CD4-positive, alpha-beta T cell (primary cell): ENCODE measurements around the gene SPEM1. TPM values are rescaled to one million over a fixed set of nuclear protein-coding genes. Genes with fewer than 3 reads are reported as not detected.

Source experiments
- ATAC-seq: fragments of 200-7000 bp; cut with Tn5 transposase; one replicate; pipeline ENCODE4 v1.10.0; 2022; ENCODE audit warnings: mild to moderate bottlenecking; ENCODE audit not compliant: poor library complexity
- CTCF ChIA-PET: fragments of 350-600 bp; sonication (Branson Sonifier 250); formaldehyde crosslinking; loops from one replicate; lab custom pipeline; 2021; ENCODE audit warnings: antibody characterized with exemption, inconsistent platforms; lab: Charles Lee
- POLR2A ChIA-PET: fragments of 350-600 bp; sonication (Branson Sonifier 250); formaldehyde crosslinking; loops from one replicate; lab custom pipeline; 2021; ENCODE audit warnings: antibody characterized with exemption, inconsistent platforms; lab: Charles Lee
- DNase-seq, 14 experiments: peaks; one replicate each; pipeline ENCODE4 v3.0.0-alpha.2; 2013 to 2020; ENCODE audit warnings: mixed read lengths in 2 of 14
- H3K27ac ChIP-seq, 2 donors: one replicate each; pipeline versions ENCODE4 v1.5.1 to v1.7.0; 2013; ENCODE audit warnings: low read length in 2 of 2, low read depth in 1 of 2, mild to moderate bottlenecking in 1 of 2
- H3K27me3 ChIP-seq, 2 experiments: 1 replicate in 1 of 2; 2 replicates in 1 of 2; pipeline versions ENCODE4 v1.6.1 to v1.7.0; 2013; ENCODE audit warnings: low read length in 2 of 2, control low read depth in 1 of 2, mild to moderate bottlenecking in 1 of 2, moderate library complexity in 1 of 2; ENCODE audit not compliant: insufficient read depth in 2 of 2, control insufficient read depth in 1 of 2
- H3K36me3 ChIP-seq: one replicate; pipeline ENCODE4 v1.6.1; 2013; ENCODE audit warnings: low read length, control low read depth; ENCODE audit not compliant: insufficient read depth
- H3K4me1 ChIP-seq: one replicate; pipeline ENCODE4 v1.6.1; 2013; ENCODE audit warnings: low read length, control low read depth; ENCODE audit not compliant: insufficient read depth
- H3K4me3 ChIP-seq: one replicate; pipeline ENCODE4 v1.5.1; 2013; ENCODE audit warnings: mild to moderate bottlenecking, low read length, moderate library complexity
- H3K9me3 ChIP-seq, 2 experiments: 1 replicate in 1 of 2; 2 replicates in 1 of 2; pipeline versions ENCODE4 v1.6.1 to v1.7.0; 2013; ENCODE audit warnings: low read length in 2 of 2, mild to moderate bottlenecking in 2 of 2, control low read depth in 1 of 2, moderate library complexity in 1 of 2; ENCODE audit not compliant: control insufficient read depth in 1 of 2, insufficient read depth in 1 of 2
- H3K27ac Mint-ChIP-seq: one replicate; pipeline ENCODE4 v1.8.0; 2020; ENCODE audit warnings: mixed read lengths
- H3K27me3 Mint-ChIP-seq: one replicate; pipeline ENCODE4 v1.8.0; 2021; ENCODE audit warnings: mixed read lengths
- H3K36me3 Mint-ChIP-seq: one replicate; pipeline ENCODE4 v1.8.0; 2021; ENCODE audit warnings: low read depth, mixed read lengths
- H3K4me1 Mint-ChIP-seq: one replicate; pipeline ENCODE4 v1.8.0; 2021; ENCODE audit warnings: low read depth, mixed read lengths
- H3K4me3 Mint-ChIP-seq: one replicate; pipeline ENCODE4 v1.8.0; 2020; ENCODE audit warnings: mild to moderate bottlenecking, mixed read lengths
- H3K9me3 Mint-ChIP-seq: one replicate; pipeline ENCODE4 v1.8.0; 2020; ENCODE audit warnings: mixed read lengths
- intact Hi-C, 2 experiments: fragments of 100-400 bp; cut with DNase I in 1 of 2; cut with micrococcal nuclease in 1 of 2; formaldehyde crosslinking; loops; one replicate each; pipeline versions ENCODE4 v1.15.1 to v1.9.0; 2023 to 2025; cut with DNase I, micrococcal nuclease
- total RNA-seq, 174 experiments: library from RNA in 2 of 174; stranded (reverse) in 2 of 174; gene quantifications; one replicate each; pipeline ENCODE4 v1.2.3 and lab custom pipeline; 2021 to 2026
- TF ChIP-seq, protein P1 (sequence below): fragments of 200-600 bp; IDR thresholded peaks from one replicate; pipeline ENCODE4 v1.8.0; 2022; ENCODE audit warnings: antibody characterized with exemption, mild to moderate bottlenecking

Gene SPEM1
- total RNA-seq, 2 experiments from 2014 or later = not detected

DNA sequence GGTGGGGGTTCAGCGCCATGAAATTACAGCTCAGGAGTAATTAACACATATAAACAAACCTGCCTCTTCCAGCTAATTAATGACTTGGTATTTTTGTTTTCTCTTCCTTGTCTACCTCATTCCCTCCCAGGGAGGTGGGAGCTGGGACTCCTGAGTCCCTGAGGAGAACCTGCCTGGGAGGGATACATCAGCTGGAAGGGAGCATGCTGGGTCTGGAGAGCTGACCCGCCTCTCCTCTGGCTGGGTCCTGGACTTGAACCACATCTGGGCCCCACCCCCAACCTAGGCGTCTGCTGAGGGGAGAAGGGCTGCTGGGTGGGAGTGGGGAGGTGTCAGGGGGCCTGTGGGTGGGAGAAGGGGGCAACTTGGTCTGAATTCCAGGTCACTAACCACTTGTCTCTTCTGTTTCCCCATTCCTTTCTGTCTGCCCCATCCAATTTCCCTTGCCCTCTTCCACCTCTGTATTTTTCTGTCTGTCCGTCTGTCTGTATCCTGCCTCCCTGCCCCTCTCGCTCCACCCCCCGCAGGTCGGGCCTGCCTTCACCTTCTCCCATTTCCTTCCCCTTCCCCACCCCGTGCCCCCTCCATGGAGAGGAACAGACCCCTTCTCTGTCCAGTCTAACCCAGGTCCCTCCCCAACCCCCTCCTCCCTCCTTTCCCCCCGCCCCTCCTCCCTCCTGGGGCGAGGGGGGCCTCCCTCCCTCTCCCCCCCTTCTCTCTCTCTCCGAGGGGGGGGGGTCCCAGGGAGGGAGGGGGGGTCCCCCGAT, 12.5 kb upstream of the SPEM1 start, which contains the start of gene NLGN2:
NLGN2 (plus strand) TSS at position 361 of the 767 bp plus-strand sequence. CDS start 411 bp downstream, outside the sequence.
- ChIA-PET CTCF (interaction anchor here (0.6 to 2.2 kb wide), 3 partner anchors 16 to 52 kb away, joined by 3 to 5 read pairs (median 4); partner anchors contain the start of gene TMEM95), POLR2A (interaction anchor here (1.6 to 1.9 kb wide), 2 partner anchors 23 to 28 kb away, joined by 7 to 11 read pairs; partner anchors contain the start of gene TMEM102)
- Mint-ChIP-seq H3K9me3 (no peaks in the 10 kb centered on the region), H3K27me3 (no peaks in the 10 kb centered on the region), H3K4me3 (peak within 1 kb of the TSS; percentile 51), H3K4me1 (peaks cover 28% of the 10 kb centered on the region), H3K27ac (peak within 1 kb of the TSS; percentile 27), H3K36me3 (peaks cover 9% of the 10 kb centered on the region)
- no peaks in the 10 kb centered on the region for H3K9me3 ChIP-seq
- no peak within 1 kb of the TSS for H3K27ac ChIP-seq
- DNase-seq (no peak), ATAC-seq (no peak)
- TF ChIP-seq, protein P1, sequence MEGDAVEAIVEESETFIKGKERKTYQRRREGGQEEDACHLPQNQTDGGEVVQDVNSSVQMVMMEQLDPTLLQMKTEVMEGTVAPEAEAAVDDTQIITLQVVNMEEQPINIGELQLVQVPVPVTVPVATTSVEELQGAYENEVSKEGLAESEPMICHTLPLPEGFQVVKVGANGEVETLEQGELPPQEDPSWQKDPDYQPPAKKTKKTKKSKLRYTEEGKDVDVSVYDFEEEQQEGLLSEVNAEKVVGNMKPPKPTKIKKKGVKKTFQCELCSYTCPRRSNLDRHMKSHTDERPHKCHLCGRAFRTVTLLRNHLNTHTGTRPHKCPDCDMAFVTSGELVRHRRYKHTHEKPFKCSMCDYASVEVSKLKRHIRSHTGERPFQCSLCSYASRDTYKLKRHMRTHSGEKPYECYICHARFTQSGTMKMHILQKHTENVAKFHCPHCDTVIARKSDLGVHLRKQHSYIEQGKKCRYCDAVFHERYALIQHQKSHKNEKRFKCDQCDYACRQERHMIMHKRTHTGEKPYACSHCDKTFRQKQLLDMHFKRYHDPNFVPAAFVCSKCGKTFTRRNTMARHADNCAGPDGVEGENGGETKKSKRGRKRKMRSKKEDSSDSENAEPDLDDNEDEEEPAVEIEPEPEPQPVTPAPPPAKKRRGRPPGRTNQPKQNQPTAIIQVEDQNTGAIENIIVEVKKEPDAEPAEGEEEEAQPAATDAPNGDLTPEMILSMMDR = no peak
- H3K27me3 ChIP-seq = peaks cover 0 to 5% of the 10 kb centered on the region in 2 experiments
- intact Hi-C loops = loop anchor here (1.0 to 10.0 kb wide), 2 partner anchors 25 to 53 kb away; partner anchors contain the start of genes KCTD11 (in 1 of the 2) and TMEM95 (in 1 of the 2)
- H3K4me3 ChIP-seq = no peak within 1 kb of the TSS
- H3K4me1 ChIP-seq = peaks cover 36% of the 10 kb centered on the region
- no peaks in the 10 kb centered on the region for H3K36me3 ChIP-seq

DNA sequence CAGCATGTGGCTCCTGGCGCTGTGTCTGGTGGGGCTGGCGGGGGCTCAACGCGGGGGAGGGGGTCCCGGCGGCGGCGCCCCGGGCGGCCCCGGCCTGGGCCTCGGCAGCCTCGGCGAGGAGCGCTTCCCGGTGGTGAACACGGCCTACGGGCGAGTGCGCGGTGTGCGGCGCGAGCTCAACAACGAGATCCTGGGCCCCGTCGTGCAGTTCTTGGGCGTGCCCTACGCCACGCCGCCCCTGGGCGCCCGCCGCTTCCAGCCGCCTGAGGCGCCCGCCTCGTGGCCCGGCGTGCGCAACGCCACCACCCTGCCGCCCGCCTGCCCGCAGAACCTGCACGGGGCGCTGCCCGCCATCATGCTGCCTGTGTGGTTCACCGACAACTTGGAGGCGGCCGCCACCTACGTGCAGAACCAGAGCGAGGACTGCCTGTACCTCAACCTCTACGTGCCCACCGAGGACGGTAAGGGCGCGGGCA, 11.8 kb upstream of the SPEM1 start:
- no peak overlapping the region for H3K27ac Mint-ChIP-seq
- Histone ChIP-seq H3K27me3 (peaks cover 0 to 5% of the 10 kb centered on the region in 2 experiments), H3K9me3 (no peaks in the 10 kb centered on the region), H3K4me1 (peaks cover 31% of the 10 kb centered on the region), H3K27ac (no peak overlapping the region), H3K36me3 (no peaks in the 10 kb centered on the region), H3K4me3 (no peak overlapping the region)
- H3K27me3 Mint-ChIP-seq = no peaks in the 10 kb centered on the region
- H3K4me1 Mint-ChIP-seq = peaks cover 21% of the 10 kb centered on the region
- ChIA-PET CTCF (interaction anchor here (0.6 to 2.2 kb wide), 3 partner anchors 15 to 53 kb away, joined by 3 to 5 read pairs (median 4); partner anchors contain the start of gene TMEM95), POLR2A (interaction anchor here (1.6 to 1.9 kb wide), 2 partner anchors 24 to 28 kb away, joined by 7 to 11 read pairs; partner anchors contain the start of gene TMEM102)
- H3K4me3 Mint-ChIP-seq = no peak overlapping the region
- ATAC-seq (no peak), DNase-seq (peak in 9 of 14 experiments; percentile 12 to 73 (median 40))
- intact Hi-C loops = loop anchor here in 1 of 2 experiments (10.0 kb wide), 1 partner anchor 53 kb away; the partner anchor contains the start of genes KCTD11 and TMEM95
- no peaks in the 10 kb centered on the region for H3K9me3 Mint-ChIP-seq
- TF ChIP-seq, protein P1 = no peak
- H3K36me3 Mint-ChIP-seq = peaks cover 9% of the 10 kb centered on the region

DNA sequence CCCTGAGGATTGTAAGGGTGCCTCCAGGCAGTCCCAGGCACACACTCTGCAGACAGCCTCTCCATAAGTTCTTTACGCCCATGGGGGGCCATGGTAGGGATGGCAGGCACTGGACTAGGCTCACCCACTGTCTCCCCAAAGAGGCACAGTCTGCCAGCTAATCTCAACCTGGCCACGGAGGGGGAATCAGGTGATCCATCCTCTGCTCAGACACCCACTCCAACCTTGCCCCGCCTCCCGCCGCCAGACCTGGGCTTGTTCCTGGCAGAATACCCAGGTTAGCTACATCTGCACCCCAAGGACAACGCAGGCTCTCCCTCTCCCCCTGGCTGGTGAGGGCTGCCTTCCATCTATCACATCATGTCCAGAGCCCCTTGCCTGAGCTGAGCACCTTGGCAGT, 11.3 kb upstream of the SPEM1 start:
- TF ChIP-seq, protein P1 = no peak
- H3K27ac ChIP-seq = no peak overlapping the region
- H3K4me3 ChIP-seq = no peak overlapping the region
- H3K4me1 ChIP-seq = peaks cover 27% of the 10 kb centered on the region
- POLR2A ChIA-PET = interaction anchor here (1.6 to 1.9 kb wide), 2 partner anchors 25 to 27 kb away, joined by 7 to 11 read pairs; partner anchors contain the start of gene TMEM102
- no peaks in the 10 kb centered on the region for H3K9me3 Mint-ChIP-seq
- H3K4me3 Mint-ChIP-seq = peak overlapping the region; percentile 43
- H3K4me1 Mint-ChIP-seq = peaks cover 17% of the 10 kb centered on the region
- CTCF ChIA-PET = interaction anchor here (1.5 to 2.2 kb wide), 2 partner anchors 25 to 53 kb away, joined by 4 to 5 read pairs; partner anchors contain the start of gene TMEM95
- no peaks in the 10 kb centered on the region for H3K36me3 ChIP-seq
- intact Hi-C loops = loop anchor here in 1 of 2 experiments (10.0 kb wide), 1 partner anchor 54 kb away; the partner anchor contains the start of genes KCTD11 and TMEM95
- H3K27ac Mint-ChIP-seq = no peak overlapping the region
- DNase-seq = no peak
- ATAC-seq = no peak
- peaks cover 0 to 5% of the 10 kb centered on the region in 2 experiments for H3K27me3 ChIP-seq
- no peaks in the 10 kb centered on the region for H3K9me3 ChIP-seq
- peaks cover 7% of the 10 kb centered on the region for H3K36me3 Mint-ChIP-seq
- H3K27me3 Mint-ChIP-seq = no peaks in the 10 kb centered on the region
